Fibroblast of lung (primary cell): ENCODE measurements around the gene OAF. TPM values are rescaled to one million over a fixed set of nuclear protein-coding genes. Genes with fewer than 3 reads are reported as not detected.
A peak's percentile ranks its signal among the peaks of the same experiment; 100 is the strongest.

ENCODE experiments used
- DNase-seq, 2 donors: peaks; one replicate each; pipeline versions ENCODE4 v3.0.0 to v3.0.0-alpha.2; 2010; ENCODE audit warnings: low read depth in 2 of 2
- H2AFZ ChIP-seq: 2 replicates; pipeline ENCODE4 v1.5.1; 2012; ENCODE audit warnings: low read length, control low read depth, inconsistent platforms
- H3K27ac ChIP-seq: 2 replicates; pipeline ENCODE4 v1.5.1; 2011; ENCODE audit warnings: low read length, control low read depth; ENCODE audit not compliant: insufficient read depth
- H3K27me3 ChIP-seq: 2 replicates; pipeline ENCODE4 v1.5.1; 2011; ENCODE audit warnings: mild to moderate bottlenecking, low read length; ENCODE audit not compliant: control insufficient read depth, insufficient read depth
- H3K36me3 ChIP-seq: 2 replicates; pipeline ENCODE4 v1.5.1; 2011; ENCODE audit warnings: low read length; ENCODE audit not compliant: control insufficient read depth, insufficient read depth
- H3K4me1 ChIP-seq: 2 replicates; pipeline ENCODE4 v1.5.1; 2011; ENCODE audit warnings: low read length; ENCODE audit not compliant: control insufficient read depth, insufficient read depth; ENCODE audit errors: extremely low read depth
- H3K4me2 ChIP-seq: 2 replicates; pipeline ENCODE4 v1.5.1; 2011; ENCODE audit warnings: low read length, control low read depth; ENCODE audit not compliant: insufficient read depth; ENCODE audit errors: extremely low read depth
- H3K4me3 ChIP-seq, 4 experiments: fragments of 200-600 bp in 1 of 4; sonication (generic) in 1 of 4; replicated peaks in 1 of 4; 2 replicates each; pipeline ENCODE4 v1.5.1; 2011 to 2016; ENCODE audit warnings: low read length in 4 of 4, low read depth in 3 of 4, mild to moderate bottlenecking in 3 of 4, control low read depth in 2 of 4, inconsistent platforms in 1 of 4, mixed read lengths in 1 of 4; ENCODE audit not compliant: insufficient read depth in 1 of 4; ENCODE audit errors: control extremely low read depth in 1 of 4
- H3K79me2 ChIP-seq: 2 replicates; pipeline ENCODE4 v1.5.1; 2012; ENCODE audit warnings: mild to moderate bottlenecking, low read length, inconsistent platforms; ENCODE audit not compliant: control insufficient read depth, insufficient read depth
- H3K9ac ChIP-seq: 2 replicates; pipeline ENCODE4 v1.5.1; 2011; ENCODE audit warnings: mild to moderate bottlenecking, low read length, control low read depth; ENCODE audit not compliant: insufficient read depth
- H3K9me3 ChIP-seq: 2 replicates; pipeline ENCODE4 v1.5.1; 2012; ENCODE audit warnings: low read depth, low read length; ENCODE audit not compliant: control insufficient read depth, insufficient read depth
- H4K20me1 ChIP-seq: 2 replicates; pipeline ENCODE4 v1.5.1; 2011; ENCODE audit warnings: low read length; ENCODE audit not compliant: control insufficient read depth, insufficient read depth; ENCODE audit errors: extremely low read depth
- CTCF ChIP-seq, 2 donors: IDR thresholded peaks in 1 of 2; conservative IDR thresholded peaks in 1 of 2; 1 replicate in 1 of 2; 2 replicates in 1 of 2; pipeline ENCODE4 v1.5.1; 2011 to 2012; ENCODE audit warnings: low read length in 2 of 2, control low read depth in 1 of 2, inconsistent platforms in 1 of 2, low read depth in 1 of 2, mild to moderate bottlenecking in 1 of 2
- EZH2 ChIP-seq: IDR thresholded peaks from 2 replicates; pipeline ENCODE4 v1.5.1; 2012; ENCODE audit warnings: low read length, control low read depth, mild to moderate bottlenecking; ENCODE audit errors: missing control alignments
- polyA plus RNA-seq, 2 donors: library from polyadenylated mRNA; depleted of rRNA in 1 of 2; stranded (reverse) in 1 of 2; unstranded in 1 of 2; fragments of >200 nt; gene quantifications; 2 replicates each; pipeline ENCODE4 v1.2.1, GENCODE V29; 2011 to 2012; ENCODE audit warnings: missing spikeins in 1 of 2
- total RNA-seq: library from RNA; depleted of rRNA; stranded (reverse); fragments of >200 nt; gene quantifications from 2 replicates; pipeline ENCODE4 v1.2.1, GENCODE V29; 2014

Gene OAF
- total and polyA plus RNA-seq, 2 donors (not counting 1 experiment from before 2014, with no cell fraction given): 20.0 to 22.7 TPM

GRCh38 chr11:120184371-120184945, 26.4 kb upstream of the OAF start:
- no peak overlapping the region for H3K4me2 ChIP-seq
- no peak overlapping the region for H3K9ac ChIP-seq
- H3K4me1 ChIP-seq: peaks cover 24% of the 10 kb centered on the region
- H3K79me2 ChIP-seq: no peaks in the 10 kb centered on the region
- no peak for DNase-seq
- no peaks in the 10 kb centered on the region for H4K20me1 ChIP-seq
- H3K9me3 ChIP-seq: no peaks in the 10 kb centered on the region
- peak overlapping the region in 1 of 4 experiments; percentile 29 for H3K4me3 ChIP-seq
- no peak overlapping the region for H2AFZ ChIP-seq
- H3K27ac ChIP-seq: no peak overlapping the region
- no peak for TF ChIP-seq CTCF (conservative IDR thresholded peaks at IDR 0.05 in 1 of 2, IDR thresholded peaks at IDR 0.05 in 1 of 2; ENCODE audit: low read depth in 1 of 2, low read length in 2 of 2)
- no peak for TF ChIP-seq EZH2
- H3K27me3 ChIP-seq: peaks cover 2% of the 10 kb centered on the region
- no peaks in the 10 kb centered on the region for H3K36me3 ChIP-seq

- peaks cover 24% of the 10 kb centered on the region for H3K4me1 ChIP-seq
- no peaks in the 10 kb centered on the region for H3K9me3 ChIP-seq
- no peaks in the 10 kb centered on the region for H4K20me1 ChIP-seq
- peaks cover 3% of the 10 kb centered on the region for H3K27me3 ChIP-seq
- no peaks in the 10 kb centered on the region for H3K79me2 ChIP-seq
- peak overlapping the region in 1 of 4 experiments; percentile 29 for H3K4me3 ChIP-seq
- TF ChIP-seq EZH2: no peak
- TF ChIP-seq CTCF (conservative IDR thresholded peaks at IDR 0.05 in 1 of 2, IDR thresholded peaks at IDR 0.05 in 1 of 2; ENCODE audit: low read depth in 1 of 2, low read length in 2 of 2): no peak
- peak; percentile 36 to 50 for DNase-seq
- H3K9ac ChIP-seq: no peak overlapping the region
- H3K36me3 ChIP-seq: no peaks in the 10 kb centered on the region
- no peak overlapping the region for H2AFZ ChIP-seq
- H3K4me2 ChIP-seq: no peak overlapping the region
- no peak overlapping the region for H3K27ac ChIP-seq
Measured at GRCh38 chr11:120184946-120185705, 25.7 kb upstream of the OAF start.

- no peak overlapping the region for H3K9ac ChIP-seq
- H2AFZ ChIP-seq: no peak overlapping the region
- TF ChIP-seq CTCF (conservative IDR thresholded peaks at IDR 0.05 in 1 of 2, IDR thresholded peaks at IDR 0.05 in 1 of 2; ENCODE audit: low read depth in 1 of 2, low read length in 2 of 2): no peak
- peaks cover 22% of the 10 kb centered on the region for H3K4me1 ChIP-seq
- H3K27ac ChIP-seq: no peak overlapping the region
- H4K20me1 ChIP-seq: no peaks in the 10 kb centered on the region
- peaks cover 6% of the 10 kb centered on the region for H3K27me3 ChIP-seq
- H3K4me2 ChIP-seq: no peak overlapping the region
- no peak for DNase-seq
- H3K36me3 ChIP-seq: no peaks in the 10 kb centered on the region
- H3K79me2 ChIP-seq: no peaks in the 10 kb centered on the region
- H3K9me3 ChIP-seq: no peaks in the 10 kb centered on the region
- H3K4me3 ChIP-seq: peak overlapping the region in 1 of 4 experiments; percentile 4
Measured at GRCh38 chr11:120185706-120186455, 25.0 kb upstream of the OAF start.
